Measurements from ENCODE around the gene SLC6A12.

The SLC6A12 gene

GRCh38 chr12:234891-235415 lies 21.0 kb upstream of the SLC6A12 start:
- no peak for DNase-seq (ENCODE audit: low spot score)

DNA sequence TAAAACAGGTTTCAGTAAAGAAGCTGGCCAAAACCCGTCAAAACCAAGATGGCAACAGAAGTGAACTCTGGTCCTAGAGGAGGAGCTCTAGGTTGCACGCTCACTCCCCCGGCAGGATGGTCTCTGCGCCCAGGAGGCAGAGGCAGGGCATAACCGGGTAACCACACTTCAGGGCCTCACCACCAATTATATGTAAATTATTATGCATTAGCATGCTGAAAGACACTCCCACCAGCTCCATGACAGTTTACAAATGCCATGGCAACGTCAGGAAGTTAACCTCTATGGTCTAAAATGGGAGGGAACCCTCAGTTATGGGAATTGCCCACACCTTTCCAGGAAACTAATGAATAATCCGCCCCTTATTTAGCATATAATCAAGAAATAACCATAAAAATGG lies 20.1 kb upstream of the SLC6A12 start:
- DNase-seq (ENCODE audit: low spot score): no peak

DNA sequence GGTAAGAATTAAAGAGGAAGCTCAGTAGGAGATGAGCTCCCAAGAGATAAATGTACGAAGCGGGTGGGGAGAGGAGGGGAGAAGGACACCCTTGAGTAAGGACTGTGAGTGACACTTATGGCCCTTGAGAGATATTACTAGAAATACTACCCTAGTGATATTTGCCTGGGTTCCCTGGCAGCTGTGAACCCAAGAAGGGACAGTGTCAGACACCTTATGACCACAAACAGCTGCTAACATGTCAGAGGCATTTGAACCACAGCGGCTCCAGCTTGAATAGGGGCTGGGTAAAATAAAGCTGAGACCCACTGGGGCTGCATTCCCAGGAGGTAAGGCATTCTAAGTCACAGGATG lies 19.6 kb upstream of the SLC6A12 start:
- no peak for DNase-seq (ENCODE audit: low spot score)

- no peak for DNase-seq (ENCODE audit: low spot score)
Measured at GRCh38 chr12:232731-233614, 19.0 kb upstream of the SLC6A12 start.

- no peak for DNase-seq (ENCODE audit: low spot score)
Measured at GRCh38 chr12:230925-231671, 17.1 kb upstream of the SLC6A12 start.

- no peak for DNase-seq (ENCODE audit: low spot score)
Measured at GRCh38 chr12:229441-230191, 15.7 kb upstream of the SLC6A12 start.

- DNase-seq (ENCODE audit: low spot score): no peak
Measured at GRCh38 chr12:228846-229200, 14.9 kb upstream of the SLC6A12 start.

- DNase-seq (ENCODE audit: low spot score): no peak
Measured at GRCh38 chr12:227923-228845, 14.2 kb upstream of the SLC6A12 start.

- no peak for DNase-seq (ENCODE audit: low spot score)
Measured at GRCh38 chr12:227286-227915, 13.4 kb upstream of the SLC6A12 start.

DNA sequence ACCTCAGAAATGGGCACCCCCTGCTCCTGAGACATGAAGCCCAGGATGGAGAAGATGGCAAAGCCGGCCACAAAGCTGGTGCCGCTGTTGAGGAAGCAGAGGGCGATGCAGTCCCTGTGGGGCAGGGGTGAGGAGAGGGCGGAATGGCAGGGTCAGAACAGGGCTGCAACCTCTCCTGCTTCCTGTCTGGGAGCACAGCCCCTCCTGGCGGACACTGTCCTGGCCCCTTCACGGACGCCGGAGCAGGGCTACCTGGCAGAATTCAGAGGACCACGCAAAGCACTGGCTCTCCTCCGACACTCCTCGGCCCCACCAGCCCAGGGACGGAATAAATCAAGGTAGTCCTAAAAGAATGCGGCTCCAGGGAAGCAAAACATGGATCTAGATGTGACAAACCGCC lies 12.4 kb upstream of the SLC6A12 start:
- no peak for DNase-seq (ENCODE audit: low spot score)

GRCh38 chr12:225012-225411 lies 11.1 kb upstream of the SLC6A12 start:
- DNase-seq (ENCODE audit: low spot score): no peak

- DNase-seq (ENCODE audit: low spot score): no peak
Measured at GRCh38 chr12:224330-224729, 10.4 kb upstream of the SLC6A12 start.

DNA sequence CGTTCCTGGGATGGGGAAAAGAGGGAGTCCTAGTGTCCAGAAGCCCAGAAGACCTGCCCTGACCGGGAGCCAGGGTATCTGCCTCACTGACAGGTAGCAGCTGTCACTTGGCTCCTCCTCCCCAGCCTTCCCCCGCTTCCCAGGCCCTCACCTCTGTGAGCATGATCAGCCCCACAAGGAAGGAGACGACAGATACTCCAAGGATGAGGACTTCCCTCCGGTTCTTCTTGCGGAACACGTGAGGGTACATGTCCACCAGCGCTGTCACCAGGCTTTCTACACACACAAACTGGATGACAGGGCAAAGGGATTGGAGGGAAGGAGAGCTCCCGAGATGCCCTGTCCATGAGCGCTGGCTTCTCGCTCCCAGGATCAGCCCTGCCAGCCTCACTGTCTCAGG lies 9.9 kb upstream of the SLC6A12 start:
- DNase-seq (ENCODE audit: low spot score): no peak

- DNase-seq (ENCODE audit: low spot score): no peak
Measured at GRCh38 chr12:221736-222135, 7.8 kb upstream of the SLC6A12 start.

- DNase-seq (ENCODE audit: low spot score): no peak
Measured at GRCh38 chr12:220946-221550, 7.1 kb upstream of the SLC6A12 start.

DNA sequence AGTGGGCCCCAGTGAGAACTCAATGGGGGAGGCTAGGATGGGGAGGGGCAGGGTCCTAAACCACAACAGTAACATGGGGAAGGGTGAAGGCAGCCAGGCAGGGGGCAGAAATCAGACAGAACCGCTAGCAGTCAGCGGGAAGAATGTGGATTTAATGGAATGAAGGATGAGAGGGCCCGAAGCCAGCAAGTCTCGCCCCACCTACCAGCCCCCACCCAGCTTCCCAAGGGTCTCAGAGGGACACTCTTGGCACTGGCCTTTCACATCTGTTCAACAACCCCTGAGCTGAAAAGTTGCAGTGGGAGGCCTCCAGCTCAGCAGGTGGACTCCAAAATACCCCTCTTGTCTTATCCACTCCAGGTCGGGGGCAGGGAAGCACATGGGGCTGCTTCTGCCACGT lies 6.5 kb upstream of the SLC6A12 start:
- no peak for DNase-seq (ENCODE audit: low spot score)

- peak; percentile 72 for DNase-seq (ENCODE audit: low spot score)
Measured at GRCh38 chr12:219891-220352, 6.0 kb upstream of the SLC6A12 start.

- DNase-seq (ENCODE audit: low spot score): no peak
Measured at GRCh38 chr12:218728-219590, 5.0 kb upstream of the SLC6A12 start.

DNA sequence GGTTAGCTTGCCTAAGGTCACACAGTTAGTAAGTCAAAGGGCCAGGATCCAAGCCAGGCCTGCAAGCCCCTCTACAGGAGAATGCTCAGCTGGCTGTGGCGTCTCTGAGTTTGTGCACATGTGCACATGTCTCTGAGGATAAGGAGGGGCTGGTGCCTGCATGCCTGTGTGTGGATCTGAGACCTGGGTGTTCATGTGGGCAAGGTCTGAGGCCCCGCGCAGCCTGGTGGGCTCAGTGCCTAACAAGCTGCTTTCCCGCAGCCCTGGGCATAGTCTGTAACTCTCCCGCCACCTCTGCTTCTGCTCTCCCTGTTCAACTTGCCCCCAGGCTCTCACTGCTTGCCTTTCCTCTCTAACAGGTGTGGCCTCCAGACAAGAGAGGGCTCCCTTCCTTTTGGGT lies 4.3 kb upstream of the SLC6A12 start:
- no peak for DNase-seq (ENCODE audit: low spot score)

Measured in germinal center (tissue), 1 donor.